Panc1 (cell line): ENCODE data around the gene TBC1D8B. TPM values are rescaled to one million over a fixed set of nuclear protein-coding genes. Genes with fewer than 3 reads are reported as not detected.

Source experiments
- ATAC-seq: fragments of 200-7000 bp; cut with Tn5 transposase; 2 replicates; pipeline ENCODE4 v1.9.1; 2020; ENCODE audit warnings: mild to moderate bottlenecking, moderate library complexity
- BruUV-seq: library from RNA; stranded (reverse); fragments of 400-500 nt; replicated peaks from 2 replicates; lab custom pipeline; 2021; lab: Mats Ljungman, UMichigan
- CTCF ChIA-PET: fragments of 300-600 bp; sonication (Branson Sonifier 250); formaldehyde crosslinking; loops from one replicate; lab custom pipeline; 2022; ENCODE audit warnings: antibody characterized with exemption; lab: Charles Lee
- POLR2A ChIA-PET: fragments of 300-600 bp; sonication (Branson Sonifier 250); formaldehyde crosslinking; loops from one replicate; lab custom pipeline; 2022; ENCODE audit warnings: antibody characterized with exemption; lab: Charles Lee
- DNase-seq: peaks from one replicate; pipeline ENCODE4 v3.0.0-alpha.2; 2010; ENCODE audit warnings: low read depth, low spot score
- H3K27ac ChIP-seq: 2 replicates; pipeline ENCODE4 v1.5.1; 2011; ENCODE audit warnings: mild to moderate bottlenecking, low read length, inconsistent platforms
- H3K27me3 ChIP-seq: fragments of 200-500 bp; sonication (Bioruptor generic); 2 replicates; pipeline ENCODE4 v1.6.0; 2014; ENCODE audit warnings: low read length, inconsistent platforms; ENCODE audit not compliant: control insufficient read depth, insufficient read depth
- H3K36me3 ChIP-seq: fragments of 200-500 bp; sonication (Bioruptor generic); 2 replicates; pipeline ENCODE4 v1.5.1; 2014; ENCODE audit warnings: inconsistent platforms, mild to moderate bottlenecking, low read length, moderate library complexity; ENCODE audit not compliant: control insufficient read depth, insufficient read depth
- H3K4me1 ChIP-seq: 2 replicates; pipeline ENCODE4 v1.5.1; 2011; ENCODE audit warnings: inconsistent platforms, mild to moderate bottlenecking, low read length, moderate library complexity; ENCODE audit not compliant: control insufficient read depth, insufficient read depth
- H3K4me3 ChIP-seq, 2 experiments: 2 replicates each; pipeline ENCODE4 v1.5.1; 2011 to 2012; ENCODE audit warnings: low read depth in 2 of 2, low read length in 2 of 2, mild to moderate bottlenecking in 2 of 2, inconsistent platforms in 1 of 2, moderate library complexity in 1 of 2
- H3K9me3 ChIP-seq: fragments of 200-500 bp; sonication (Bioruptor generic); 2 replicates; pipeline ENCODE4 v1.5.1; 2014; ENCODE audit warnings: low read depth, mild to moderate bottlenecking, inconsistent platforms, low read length, moderate library complexity; ENCODE audit not compliant: control insufficient read depth, insufficient read depth
- CTCF ChIP-seq: fragments of 450-650 bp; IDR thresholded peaks from 2 replicates; pipeline ENCODE4 v1.5.1; 2017; ENCODE audit warnings: mild to moderate bottlenecking
- POLR2AphosphoS5 ChIP-seq: IDR thresholded peaks from 2 replicates; pipeline ENCODE4 v1.6.1; 2012; ENCODE audit warnings: mild to moderate bottlenecking, low read depth, low read length, moderate library complexity
- REST ChIP-seq, 2 experiments: IDR thresholded peaks; 2 replicates each; pipeline ENCODE4 v1.6.1; 2011 to 2012; ENCODE audit warnings: low read depth in 2 of 2, control low read depth in 1 of 2, low read length in 1 of 2, mild to moderate bottlenecking in 1 of 2, moderate library complexity in 1 of 2; ENCODE audit not compliant: insufficient read depth in 1 of 2
- SIN3A ChIP-seq: IDR thresholded peaks from 2 replicates; pipeline ENCODE4 v1.6.1; 2012; ENCODE audit warnings: low read depth, mild to moderate bottlenecking, low read length, moderate library complexity, borderline replicate concordance; ENCODE audit not compliant: insufficient read depth
- TCF7L2 ChIP-seq: IDR thresholded peaks from 2 replicates; pipeline ENCODE4 v1.6.1; 2011; ENCODE audit warnings: mild to moderate bottlenecking, low read depth, low read length, inconsistent platforms
- in situ Hi-C: cut with HindIII; loops from 2 replicates; pipeline ENCODE4 v1.10.0; 2016; ENCODE audit warnings: low sequenced_read_pairs, low pct_unique_long_range_greater_than_20kb
- intact Hi-C: fragments of 100-400 bp; cut with micrococcal nuclease; formaldehyde crosslinking; loops from one replicate; pipeline ENCODE4 v1.10.0; 2022; ENCODE audit not compliant: unreplicated experiment
- total RNA-seq: library from RNA; stranded (reverse); gene quantifications from one replicate; pipeline ENCODE4 v1.2.1, GENCODE V29; 2021; ENCODE audit not compliant: unreplicated experiment

Gene TBC1D8B
- total RNA-seq, 1 experiment from 2014 or later = 8.9 TPM

DNA sequence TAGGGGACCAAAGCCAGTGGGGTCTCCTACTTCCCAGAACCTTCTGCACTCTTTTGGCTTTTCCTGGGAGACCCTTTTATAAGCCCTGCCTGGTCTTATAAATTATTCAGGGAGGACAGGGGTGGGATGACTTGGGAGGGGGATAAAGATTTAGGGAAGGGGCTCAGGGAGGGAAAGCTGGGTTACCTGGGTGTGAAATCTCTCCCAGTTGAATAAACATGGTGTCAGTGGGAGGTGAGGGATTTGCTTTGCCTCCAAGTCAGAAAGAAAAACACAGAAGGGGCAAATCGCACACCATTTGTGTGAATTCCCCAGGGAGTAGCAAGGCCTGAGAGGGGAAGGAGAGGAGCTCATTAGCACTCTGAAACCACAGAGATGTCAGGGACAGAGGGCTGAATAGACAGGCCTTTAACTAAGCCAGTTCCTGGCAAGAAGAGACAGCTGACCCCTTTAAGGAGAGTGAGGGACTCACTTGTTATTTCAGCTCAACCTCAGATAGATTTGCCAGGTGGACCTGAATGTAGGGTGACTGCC, 100.9 kb downstream of the TBC1D8B start, which contains the start of gene RIPPLY1:
TSS of gene RIPPLY1 (minus strand) at position 51 of the 534 bp plus-strand sequence. CDS start 54 bp downstream, outside the sequence.
- no TSS peak for BruUV-seq
- DNase-seq (no peak), ATAC-seq (no peak)
- no peak for TF ChIP-seq CTCF
- no peak for TF ChIP-seq SIN3A
- no peak for TF ChIP-seq TCF7L2
- TF ChIP-seq REST (IDR thresholded peaks at IDR 0.05; ENCODE audit: insufficient read depth in 1 of 2, low read depth in 2 of 2, low read length in 1 of 2) = no peak
- TF ChIP-seq POLR2AphosphoS5 = no peak
- ChIA-PET POLR2A (no interaction called here), CTCF (no interaction called here)
- H3K4me3 ChIP-seq = no peak within 1 kb of the TSS
- no peak within 1 kb of the TSS for H3K27ac ChIP-seq
- H3K9me3 ChIP-seq = no peaks in the 10 kb centered on the region
- in situ Hi-C loops = no loop called here
- no peaks in the 10 kb centered on the region for H3K36me3 ChIP-seq
- no peaks in the 10 kb centered on the region for H3K27me3 ChIP-seq
- intact Hi-C loops = no loop called here
- no peaks in the 10 kb centered on the region for H3K4me1 ChIP-seq

- no peak overlapping the region for H3K4me3 ChIP-seq
- H3K27me3 ChIP-seq = no peaks in the 10 kb centered on the region
- in situ Hi-C loops (no loop called here), intact Hi-C loops (no loop called here)
- H3K9me3 ChIP-seq = no peaks in the 10 kb centered on the region
- H3K27ac ChIP-seq = no peak overlapping the region
- H3K4me1 ChIP-seq = no peaks in the 10 kb centered on the region
- DNase-seq = no peak
- ATAC-seq = no peak
- H3K36me3 ChIP-seq = no peaks in the 10 kb centered on the region
- no TSS peak for BruUV-seq
- CTCF ChIA-PET = no interaction called here
- no peak for TF ChIP-seq TCF7L2
- no peak for TF ChIP-seq POLR2AphosphoS5
- POLR2A ChIA-PET = no interaction called here
These were observed 101.5 kb downstream of the TBC1D8B start for GRCh38 chrX:106903856-106904528.
